ENCODE measurements around the gene ASAH2B.
"Not testable (repeated sequence)": the region's sequence is repeated elsewhere in the genome, so short reads cannot be mapped to it uniquely, and the experiment has no call there.

GRCh38 chr10:50742820-50743219 is 3.1 kb downstream of the ASAH2B start:
- not testable (repeated sequence) for TF ChIP-seq FOXM1 (IDR thresholded peaks at IDR 0.05; ENCODE audit: borderline replicate concordance); CTBP1 (IDR thresholded peaks at IDR 0.05; ENCODE audit: borderline replicate concordance); ZNF384 (IDR thresholded peaks at IDR 0.05)
